HS-5 (cell line): Measurements from ENCODE around the gene ATP5F1B.
"Not testable (repeated sequence)": the region's sequence is repeated elsewhere in the genome, so short reads cannot be mapped to it uniquely, and the experiment has no call there.

Experiments
- DNase-seq: peaks from one replicate; pipeline ENCODE4 v3.0.0-alpha.2; 2012; ENCODE audit warnings: low read depth

ATP5F1B gene

DNA sequence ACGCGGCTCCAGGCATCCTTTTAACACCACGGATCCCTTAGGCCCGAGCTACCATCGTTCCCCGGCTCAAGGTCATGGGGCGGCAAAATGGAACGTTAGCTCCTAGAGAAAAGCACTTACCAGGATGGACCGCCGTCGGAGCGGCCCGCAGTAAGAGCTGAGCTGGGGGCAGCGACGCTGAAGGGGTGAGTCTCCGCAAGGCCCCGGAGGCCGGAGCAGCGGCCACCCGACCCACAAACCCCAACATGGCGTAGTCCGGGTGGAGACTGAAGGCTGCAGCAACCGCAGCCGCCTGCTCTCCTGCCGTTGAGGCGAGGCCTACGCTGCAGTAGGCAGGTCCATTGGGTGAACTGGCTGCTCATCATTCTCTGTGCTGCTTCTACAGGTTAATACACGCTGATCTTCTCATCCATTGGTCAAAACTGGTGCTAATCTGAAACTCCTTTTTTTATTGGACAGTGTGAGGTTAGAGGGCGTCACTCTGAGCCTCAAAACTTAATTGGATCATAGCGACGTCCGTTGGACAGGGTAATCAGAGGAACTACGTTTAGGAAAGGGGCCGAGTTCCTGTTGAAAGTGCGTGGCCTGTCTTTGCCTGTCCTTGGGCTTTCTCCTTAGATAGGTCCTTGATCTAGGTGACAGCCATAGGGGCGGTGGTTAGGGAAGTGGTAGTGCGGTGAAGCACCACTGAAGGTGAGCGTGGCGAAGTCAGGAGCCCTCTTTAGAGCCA lies at the start of gene ATP5F1B:
ATP5F1B (minus strand) TSS at position 268 of the 730 bp plus-strand sequence; CDS start at position 247, 21 bp downstream.
- DNase-seq = peak; percentile 100

DNA sequence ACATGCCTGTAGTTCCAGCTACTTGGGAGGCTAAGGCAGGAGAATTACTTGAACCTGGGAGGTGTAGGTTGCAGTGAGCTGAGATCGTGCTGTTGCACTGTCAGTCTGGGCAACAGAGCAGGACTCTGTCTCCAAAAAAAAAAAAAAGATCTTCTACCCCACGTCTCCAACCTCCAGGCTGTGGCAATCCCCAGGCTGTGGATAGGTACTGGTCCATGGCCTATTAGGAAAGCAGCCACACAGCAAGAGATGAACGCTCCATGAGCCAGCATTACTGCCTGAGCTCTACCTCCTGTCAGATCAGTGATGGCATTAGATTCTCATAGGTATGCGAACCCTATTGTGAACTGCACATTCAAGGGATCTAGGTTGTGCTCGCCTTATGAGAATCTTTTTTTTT lies 48.4 kb upstream of the ATP5F1B start:
- no peak for DNase-seq

DNA sequence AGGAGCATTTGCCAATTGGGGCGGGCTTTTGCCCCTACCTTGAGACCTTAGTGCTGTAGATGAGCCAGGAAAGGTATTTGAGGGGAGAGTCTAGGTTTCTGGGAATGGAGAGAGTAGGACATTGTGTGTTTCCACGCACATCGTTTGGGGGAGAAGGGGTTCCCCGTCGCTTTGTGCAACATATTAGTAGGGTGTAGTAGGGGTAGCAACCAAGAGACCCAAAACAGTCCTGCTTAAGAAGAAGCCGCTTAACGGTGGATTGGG lies 43.0 kb upstream of the ATP5F1B start:
- no peak for DNase-seq

GRCh38 chr12:56688129-56688845 lies 42.5 kb upstream of the ATP5F1B start, which contains the start of gene PTGES3:
TSS of gene PTGES3 (minus strand) at chr12:56688284. CDS start at chr12:56687999, 285 bp downstream.
- peak; percentile 89 for DNase-seq

- no peak for DNase-seq
Observed at GRCh38 chr12:56687223-56688128, 41.7 kb upstream of the ATP5F1B start.

DNA sequence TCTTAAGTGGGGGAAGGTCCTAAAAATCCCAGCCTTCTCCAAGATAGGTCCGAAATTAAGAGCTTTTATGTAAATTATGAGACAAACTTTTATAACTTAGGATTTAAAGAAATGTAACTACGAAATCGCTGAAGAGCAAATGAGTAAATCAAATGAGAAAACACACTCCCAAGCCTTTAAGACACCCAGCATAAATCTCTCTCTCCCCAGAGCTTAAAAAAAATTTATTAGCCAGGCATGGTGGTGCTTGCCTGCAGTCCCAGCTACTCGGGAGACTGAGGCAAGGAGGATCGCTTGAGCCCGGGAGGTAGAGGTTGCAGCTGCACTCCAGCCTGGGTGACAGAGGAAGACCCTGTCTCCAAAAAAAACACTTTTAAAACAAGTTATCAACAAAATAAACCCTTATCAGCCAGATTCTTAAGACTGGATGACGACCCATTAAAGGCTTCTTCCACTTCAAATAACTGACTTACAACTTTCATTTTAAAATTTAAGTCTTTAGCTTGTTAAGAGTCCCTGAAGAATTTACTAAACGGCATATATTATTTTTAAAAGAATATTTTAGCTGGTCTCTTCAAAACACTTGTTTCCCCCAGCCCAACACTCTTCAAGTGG lies 39.1 kb upstream of the ATP5F1B start:
- DNase-seq = no peak

DNA sequence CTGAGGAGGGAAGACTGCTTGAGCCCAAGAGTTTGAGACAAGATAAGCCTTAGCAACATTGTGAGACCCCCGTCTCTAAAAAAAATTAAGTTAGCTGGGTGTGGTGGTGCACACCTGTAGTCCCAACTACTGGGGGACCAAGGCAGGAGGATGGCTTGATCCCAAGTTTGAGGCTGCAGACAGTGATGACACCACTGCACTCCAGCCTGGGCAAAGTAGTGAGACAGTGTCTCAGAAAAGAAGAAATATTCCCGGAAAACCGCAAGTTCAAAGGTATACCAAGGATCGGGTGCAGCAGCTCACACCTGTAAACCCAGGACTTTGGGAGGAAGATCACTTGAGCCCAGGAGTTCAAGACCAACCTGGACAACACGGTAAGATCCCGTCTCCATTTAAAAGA lies 36.5 kb upstream of the ATP5F1B start:
- DNase-seq = no peak

GRCh38 chr12:56679883-56680575 lies 34.2 kb upstream of the ATP5F1B start:
- no peak for DNase-seq

GRCh38 chr12:56678852-56679251 lies 33.1 kb upstream of the ATP5F1B start:
- DNase-seq = no peak

DNA sequence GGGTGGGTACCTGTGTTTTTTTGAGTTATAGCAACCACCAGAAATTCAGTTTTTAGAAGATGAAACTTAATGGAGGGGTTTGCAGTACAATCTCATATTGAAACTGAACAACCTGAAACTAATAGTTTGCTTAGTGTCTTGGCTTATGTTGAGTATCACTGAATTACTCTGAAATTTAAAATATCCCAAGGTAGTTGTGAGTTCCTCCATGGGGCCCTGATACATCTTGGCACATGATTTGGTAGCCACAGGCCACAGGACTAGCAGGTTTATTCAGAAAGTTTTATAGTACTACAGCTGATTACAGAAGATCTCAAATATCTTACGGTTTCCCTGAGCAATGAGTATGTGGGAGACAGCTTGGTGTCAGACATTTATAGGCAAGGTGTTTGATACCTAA lies 31.9 kb upstream of the ATP5F1B start:
- DNase-seq = no peak

DNA sequence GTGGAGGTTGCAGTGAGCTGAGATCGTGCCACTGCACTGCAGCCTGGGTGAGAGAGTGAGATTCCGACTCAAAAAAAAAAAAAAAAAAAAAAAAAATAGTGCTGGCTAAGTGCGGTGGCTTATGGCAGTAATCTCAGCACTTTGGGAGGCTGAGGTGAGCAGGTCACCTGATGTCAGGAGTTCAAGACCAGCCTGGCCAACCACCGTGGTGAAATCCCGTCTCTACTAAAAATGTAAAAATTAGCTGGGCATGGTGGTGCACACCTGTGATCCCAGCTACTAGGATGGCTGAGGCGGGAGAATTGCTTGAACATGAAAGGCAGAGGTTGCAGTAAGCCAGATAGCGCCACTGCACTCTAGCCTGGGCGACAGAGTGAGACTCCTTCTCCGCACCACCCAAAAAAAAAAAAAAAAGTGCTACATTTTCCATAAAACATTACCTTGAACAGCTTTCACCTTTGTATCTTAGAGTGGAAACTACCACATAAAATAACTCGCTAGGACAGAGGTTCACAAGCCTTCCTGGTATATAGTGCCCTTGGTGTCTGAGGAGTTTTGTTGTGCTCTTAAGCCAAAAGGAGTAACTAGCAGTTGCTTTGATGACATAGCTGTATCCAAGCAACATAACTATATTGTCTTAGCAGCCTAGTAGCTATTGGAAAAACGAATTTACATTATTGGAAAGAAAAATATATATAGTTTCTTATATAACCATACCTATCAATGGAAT lies 31.2 kb upstream of the ATP5F1B start:
- no peak for DNase-seq

DNA sequence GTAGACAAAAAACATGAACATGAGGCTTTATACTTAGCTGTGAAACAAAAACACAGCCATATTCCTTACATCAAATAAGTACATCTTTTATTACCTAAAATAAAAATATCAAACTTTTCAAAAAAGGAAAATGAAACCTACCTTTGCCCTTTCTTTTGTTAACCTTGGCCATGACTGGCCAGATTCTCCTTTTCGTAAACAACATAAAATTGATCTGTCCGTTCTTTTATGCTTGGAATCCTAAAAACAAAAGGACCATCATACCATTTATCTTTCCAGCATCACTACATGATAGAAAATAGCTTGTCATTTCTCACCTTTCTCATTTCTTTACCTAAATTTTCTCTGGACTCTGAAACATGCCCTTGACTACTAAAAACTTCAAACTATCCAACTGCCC lies 25.8 kb upstream of the ATP5F1B start:
- DNase-seq = no peak

- no peak for DNase-seq
Observed at GRCh38 chr12:56670836-56671235, 25.1 kb upstream of the ATP5F1B start.

GRCh38 chr12:56668197-56668457 lies 22.3 kb upstream of the ATP5F1B start:
- no peak for DNase-seq

DNA sequence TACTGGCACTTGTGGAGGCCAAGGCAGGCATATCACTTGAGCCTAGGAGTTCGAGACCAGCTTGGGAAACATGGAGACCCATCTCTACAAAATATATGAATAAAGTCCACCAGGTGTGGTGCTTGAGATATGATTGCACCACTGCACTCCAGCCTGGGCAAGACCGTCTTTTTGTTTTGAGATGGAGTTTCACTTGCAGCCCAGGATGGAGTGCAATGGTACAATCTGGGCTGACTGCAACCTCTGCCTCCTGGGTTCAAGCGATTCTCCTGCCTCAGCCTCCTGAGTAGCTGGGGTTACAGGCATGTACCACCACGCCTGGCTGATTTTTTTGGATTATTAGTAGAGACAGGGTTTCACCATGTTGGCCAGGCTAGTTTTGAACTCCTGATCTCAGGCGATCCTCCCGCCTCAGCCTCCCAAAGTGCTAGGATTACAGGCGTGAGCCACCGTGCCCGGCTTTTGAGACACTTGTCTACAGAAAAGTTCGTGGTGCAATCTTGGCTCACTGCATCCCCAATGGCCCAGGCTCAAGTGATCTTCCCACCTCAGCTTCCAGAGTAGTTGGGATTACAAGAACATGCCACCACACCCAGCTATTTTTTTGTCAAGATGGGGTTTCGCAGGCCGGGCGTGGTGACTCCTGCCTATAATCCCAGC lies 16.3 kb upstream of the ATP5F1B start:
- no peak for DNase-seq

DNA sequence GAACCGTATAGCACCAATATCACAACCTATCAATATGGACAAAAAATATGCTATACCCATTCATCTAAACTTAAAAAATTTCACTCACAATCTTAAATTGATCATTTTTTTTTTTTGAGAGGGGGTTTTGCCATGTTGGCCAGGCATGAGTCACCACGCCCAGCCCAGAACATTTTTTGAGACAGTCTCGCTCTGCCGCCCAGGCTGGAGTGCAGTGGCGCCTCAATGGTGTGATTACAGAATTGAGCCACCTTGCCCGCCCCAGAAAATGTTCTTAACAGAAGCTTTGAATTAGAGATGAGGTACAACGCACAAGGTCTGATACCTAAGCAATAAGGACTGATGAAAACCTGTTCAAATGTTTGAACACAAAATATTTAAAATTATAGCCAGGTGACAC lies 15.8 kb upstream of the ATP5F1B start:
- no peak for DNase-seq

- DNase-seq = no peak
Observed at GRCh38 chr12:56658921-56659320, 13.1 kb upstream of the ATP5F1B start.

- DNase-seq = no peak
Observed at GRCh38 chr12:56657416-56658379, 11.9 kb upstream of the ATP5F1B start.

GRCh38 chr12:56653781-56654180 lies 8.0 kb upstream of the ATP5F1B start:
- DNase-seq = not testable (repeated sequence)
